GM10266 (cell line): ENCODE results near the gene NCKAP5.

Source experiments
- DNase-seq: peaks from one replicate; pipeline ENCODE4 v3.0.0; 2012; ENCODE audit errors: extremely low spot score
- CTCF ChIP-seq: IDR thresholded peaks from 2 replicates; pipeline ENCODE4 v1.5.1; 2012; ENCODE audit warnings: mild to moderate bottlenecking, low read depth; ENCODE audit not compliant: control insufficient read depth, insufficient read depth; ENCODE audit errors: missing control alignments

The NCKAP5 gene

GRCh38 chr2:133568172-133568571 is at the start of gene NCKAP5:
NCKAP5 (minus strand) TSS chr2:133568463; CDS start chr2:133517526, 50,937 bp downstream.
- no peak for TF ChIP-seq CTCF
- DNase-seq, result no peak

- no peak for TF ChIP-seq CTCF
- no peak for DNase-seq
Observed at GRCh38 chr2:133609664-133610063, 41.4 kb upstream of the NCKAP5 start.

- TF ChIP-seq CTCF, result no peak
- no peak for DNase-seq
Observed at GRCh38 chr2:133608291-133608690, 40.0 kb upstream of the NCKAP5 start.

GRCh38 chr2:133607679-133608078 is 39.4 kb upstream of the NCKAP5 start:
- no peak for DNase-seq
- no peak for TF ChIP-seq CTCF

DNA sequence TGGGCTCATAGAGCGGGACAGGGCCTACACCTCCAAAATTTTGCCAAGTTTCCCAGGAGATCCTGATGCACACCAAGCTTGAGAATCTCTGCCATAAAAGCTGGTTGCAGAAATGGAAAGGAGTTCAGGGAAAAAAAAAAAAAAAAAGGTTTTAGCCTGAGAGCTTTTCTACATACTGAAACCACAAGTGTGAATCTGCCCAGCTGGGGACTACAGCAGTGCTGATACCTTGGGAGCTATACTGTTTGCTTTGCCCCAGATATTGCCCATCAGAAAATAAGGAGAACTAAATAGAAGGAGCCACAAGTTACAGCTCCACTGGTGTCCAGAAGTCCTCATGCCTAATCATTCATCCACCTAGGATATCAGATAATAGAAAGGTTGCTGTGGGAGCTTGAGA is 38.4 kb upstream of the NCKAP5 start:
- TF ChIP-seq CTCF, result no peak

GRCh38 chr2:133605766-133606137 is 37.5 kb upstream of the NCKAP5 start:
- no peak for TF ChIP-seq CTCF
- no peak for DNase-seq

More for the DNA sequence above, 38.4 kb upstream of the NCKAP5 start:
- no peak for DNase-seq

DNA sequence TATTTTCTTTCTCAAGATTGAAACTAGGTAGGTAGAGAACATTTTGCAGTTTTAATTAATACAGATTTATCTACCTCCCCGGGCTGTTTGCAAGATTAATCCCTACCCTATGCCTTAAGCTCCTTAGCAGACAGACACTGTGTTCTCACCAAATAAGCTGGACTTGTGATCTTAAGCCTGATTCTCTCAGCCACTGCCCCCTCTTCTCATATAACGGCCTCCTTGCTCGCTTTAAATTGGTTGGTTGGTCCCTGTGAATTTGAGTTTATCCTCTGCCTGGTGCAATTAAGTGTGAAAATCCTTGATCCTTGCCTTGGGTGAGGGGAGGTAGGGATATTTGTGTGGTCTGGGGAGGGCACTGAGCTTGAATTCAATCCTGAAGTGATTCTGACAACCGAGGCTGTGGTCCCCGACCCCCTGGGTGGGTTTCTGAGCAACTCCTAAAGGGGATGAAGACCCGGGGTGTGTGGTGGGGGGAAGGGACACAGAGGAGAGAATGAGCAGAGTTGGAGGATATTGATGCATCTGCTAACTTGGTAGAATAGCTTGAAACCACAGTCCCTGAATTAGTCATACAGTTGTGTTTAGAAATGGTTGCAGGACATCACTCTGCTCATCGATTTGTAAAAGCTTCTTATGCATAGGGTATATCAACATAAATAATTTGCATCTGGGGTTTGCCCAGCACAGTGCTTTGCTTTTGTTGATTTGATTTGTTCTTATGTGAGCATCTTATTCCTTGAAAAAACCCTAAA is 36.9 kb upstream of the NCKAP5 start:
- no peak for TF ChIP-seq CTCF
- no peak for DNase-seq
